ENCODE results near the gene ACYP2.

GRCh38 chr2:54321047-54321446, 205.6 kb downstream of the ACYP2 start:
- TF ChIP-seq POLR2A (IDR thresholded peaks at IDR 0.05), result no peak
- no peak for TF ChIP-seq CTCF (IDR thresholded peaks at IDR 0.05)
